HG03342 (cell line): ENCODE data around the gene TSC1.

Experiments
- ATAC-seq: cut with Tn5 transposase; IDR thresholded peaks from one replicate; pipeline ENCODE4 v1.9.1; 2021; ENCODE audit warnings: mild to moderate bottlenecking, moderate library complexity; ENCODE audit not compliant: unreplicated experiment

The TSC1 gene

DNA sequence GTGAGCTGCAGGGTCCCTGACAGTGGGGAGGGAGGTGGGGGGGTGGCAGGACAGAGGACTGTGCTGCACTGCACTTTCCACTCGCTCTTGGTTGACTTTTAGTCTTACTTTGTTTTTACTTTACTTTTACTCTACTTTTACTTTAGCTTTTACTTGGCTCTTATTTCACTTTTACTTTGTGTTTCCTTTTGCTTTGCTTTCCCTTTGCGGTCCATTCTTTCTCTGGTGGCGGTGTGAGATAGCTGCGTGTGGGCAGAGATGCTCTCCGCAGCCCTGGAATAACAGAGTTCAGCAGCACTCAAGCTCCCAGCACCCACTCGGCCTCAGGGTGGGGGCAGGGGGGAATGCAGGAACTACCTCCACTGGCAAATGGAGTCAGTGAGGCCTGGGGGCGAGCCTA is 71.0 kb downstream of the TSC1 start:
- no peak for ATAC-seq

DNA sequence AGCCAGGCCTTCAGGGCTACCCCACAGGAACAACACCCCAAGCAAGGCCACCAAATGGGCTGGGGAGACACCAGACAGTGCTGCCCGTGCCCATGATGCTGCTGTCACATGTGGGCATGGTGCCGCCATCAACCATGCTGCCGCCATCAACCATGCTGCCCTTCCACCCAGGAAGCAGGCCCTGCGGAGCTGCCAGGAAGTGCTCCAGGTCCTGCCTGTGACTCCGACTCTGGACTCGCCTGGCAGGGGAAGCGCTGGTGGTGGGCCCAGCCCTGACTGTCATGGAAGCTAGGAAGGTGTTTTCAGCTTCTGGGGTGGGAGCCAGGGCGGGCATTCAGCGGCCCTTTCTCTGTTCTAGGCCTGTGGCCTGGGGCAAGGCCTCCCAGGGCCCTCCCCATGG is 75.2 kb downstream of the TSC1 start:
- no peak for ATAC-seq

DNA sequence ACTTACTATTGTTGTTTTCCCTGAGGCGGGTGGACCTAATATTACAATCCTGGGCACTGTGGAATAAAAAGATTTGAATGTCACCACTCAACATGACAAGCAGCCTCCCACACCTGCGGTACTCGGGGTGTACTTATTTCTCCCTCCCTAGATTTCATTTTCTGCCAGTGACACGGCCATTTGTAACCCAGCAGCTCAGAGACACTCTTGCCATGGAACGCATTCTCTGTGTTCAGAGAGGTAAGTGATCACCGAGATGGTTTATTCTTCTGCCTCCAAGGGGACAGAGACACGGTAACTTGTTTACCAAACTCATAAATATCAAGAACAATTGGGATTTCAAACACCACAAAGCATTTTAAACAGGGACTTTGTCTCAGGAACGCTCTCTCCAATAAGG is 77.5 kb downstream of the TSC1 start:
- no peak for ATAC-seq

DNA sequence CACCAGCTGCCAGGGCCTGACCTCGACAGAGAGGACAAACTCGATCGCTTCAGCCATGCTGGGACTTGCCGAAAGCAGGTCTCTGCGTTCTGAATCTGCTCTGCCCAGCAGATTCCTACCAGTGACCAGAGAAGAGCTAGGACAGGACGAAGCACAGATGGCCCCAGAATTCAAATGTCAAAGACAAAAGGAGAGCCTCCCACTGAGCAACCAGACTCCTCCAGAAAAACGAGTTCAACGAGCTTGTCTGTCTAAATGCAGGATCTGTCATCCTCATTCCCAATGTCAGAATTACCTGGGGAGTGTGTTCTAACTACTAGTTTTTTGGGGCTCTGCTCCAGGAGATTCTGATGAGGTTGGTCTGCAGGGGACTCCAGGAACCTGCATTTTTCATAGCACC is 79.7 kb downstream of the TSC1 start:
- no peak for ATAC-seq

DNA sequence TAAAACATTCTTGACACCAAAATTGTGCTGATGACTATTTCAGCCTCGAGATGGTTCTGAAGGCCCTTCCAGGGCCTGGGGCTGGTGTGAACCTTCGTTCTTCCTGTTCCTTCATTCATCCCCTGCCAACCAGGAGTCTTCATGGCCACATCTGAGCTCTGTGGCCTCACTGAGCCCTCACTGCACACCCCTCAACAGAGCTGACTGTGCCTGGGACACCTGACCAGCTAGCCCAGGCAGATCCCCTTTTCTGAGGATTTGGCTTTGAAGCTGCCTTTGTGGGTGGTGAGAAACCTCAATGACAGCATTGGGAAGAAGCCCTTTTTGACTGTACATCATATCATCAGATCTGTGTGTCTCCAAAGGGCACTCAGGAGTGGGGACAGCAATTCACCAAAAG is 80.1 kb downstream of the TSC1 start:
- no peak for ATAC-seq

DNA sequence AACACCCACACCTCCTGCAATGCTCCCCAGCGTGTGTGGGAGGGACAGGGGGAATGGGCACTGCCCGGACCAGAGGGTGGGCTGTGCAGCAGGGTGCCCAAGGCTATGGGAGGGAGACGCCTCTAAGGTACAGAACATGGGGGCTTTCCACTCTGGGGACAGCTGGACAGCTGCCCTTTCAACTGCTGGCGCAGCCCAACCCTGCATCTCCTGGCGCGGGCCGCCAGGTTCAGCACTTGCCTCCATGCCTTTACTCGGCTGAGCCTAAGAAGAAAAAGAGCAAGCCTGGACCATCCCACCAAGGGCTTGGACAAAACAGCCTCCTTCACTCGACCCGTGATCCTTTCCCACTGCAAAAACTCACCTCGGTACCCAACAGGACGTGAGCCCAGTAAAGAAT is 81.3 kb downstream of the TSC1 start:
- no peak for ATAC-seq

DNA sequence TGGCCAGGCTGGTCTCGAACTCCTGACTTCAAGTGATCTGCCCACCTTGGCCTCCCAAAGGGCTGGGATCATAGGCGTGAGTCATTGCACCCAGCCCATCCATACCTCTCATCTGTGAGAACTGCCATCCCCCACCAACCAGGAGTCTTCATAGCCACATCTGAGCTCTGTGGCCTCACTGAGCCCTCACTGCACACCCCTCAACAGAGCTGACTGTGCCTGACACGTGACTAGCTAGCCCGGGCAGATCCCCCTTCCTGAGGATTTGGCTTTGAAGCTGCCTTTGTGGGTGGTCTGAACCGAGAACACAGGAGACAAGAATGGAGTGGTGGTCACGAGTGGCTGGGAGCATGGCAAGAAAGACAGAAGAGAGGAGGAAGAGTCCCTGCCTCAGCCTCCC is 81.9 kb downstream of the TSC1 start:
- ATAC-seq, result no peak

DNA sequence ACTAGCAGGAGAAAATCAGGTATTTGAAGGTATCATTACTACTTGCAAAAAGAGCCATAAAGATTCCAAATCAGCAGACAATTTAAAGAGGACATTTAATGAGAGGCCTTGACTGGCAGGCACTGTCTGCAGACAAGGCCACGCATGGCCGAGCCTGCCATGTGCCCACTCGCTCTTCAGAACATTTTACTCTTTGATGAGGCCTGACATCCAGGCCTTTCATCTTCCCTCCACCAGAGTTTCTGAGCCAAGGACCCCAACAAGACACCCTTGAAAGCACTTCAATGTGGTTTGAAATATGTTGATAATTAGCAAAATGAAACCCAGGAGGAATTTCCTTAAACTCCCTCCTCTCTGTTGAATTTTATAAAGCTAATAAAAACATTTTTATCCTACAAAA is 82.8 kb downstream of the TSC1 start:
- no peak for ATAC-seq

DNA sequence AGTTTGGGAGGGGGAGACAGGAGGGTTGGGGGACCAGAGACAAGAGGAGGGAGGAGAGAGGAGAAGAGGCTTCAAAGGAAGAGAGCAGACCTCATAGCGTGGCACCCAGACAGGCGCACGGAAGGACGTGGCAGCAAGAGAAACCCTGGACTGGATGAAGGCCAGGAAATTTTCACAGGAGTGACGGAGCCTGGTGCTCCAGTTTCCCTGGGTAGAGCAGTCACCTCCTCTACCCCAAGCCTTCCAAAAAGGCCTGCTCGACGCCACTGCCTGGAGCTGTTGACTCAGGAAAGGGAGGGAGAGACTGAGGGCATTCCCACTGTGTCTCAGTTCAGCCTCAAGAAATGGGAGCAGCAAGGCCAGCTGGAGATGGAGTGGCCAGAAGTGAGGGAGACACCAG is 85.7 kb downstream of the TSC1 start:
- ATAC-seq, result no peak

DNA sequence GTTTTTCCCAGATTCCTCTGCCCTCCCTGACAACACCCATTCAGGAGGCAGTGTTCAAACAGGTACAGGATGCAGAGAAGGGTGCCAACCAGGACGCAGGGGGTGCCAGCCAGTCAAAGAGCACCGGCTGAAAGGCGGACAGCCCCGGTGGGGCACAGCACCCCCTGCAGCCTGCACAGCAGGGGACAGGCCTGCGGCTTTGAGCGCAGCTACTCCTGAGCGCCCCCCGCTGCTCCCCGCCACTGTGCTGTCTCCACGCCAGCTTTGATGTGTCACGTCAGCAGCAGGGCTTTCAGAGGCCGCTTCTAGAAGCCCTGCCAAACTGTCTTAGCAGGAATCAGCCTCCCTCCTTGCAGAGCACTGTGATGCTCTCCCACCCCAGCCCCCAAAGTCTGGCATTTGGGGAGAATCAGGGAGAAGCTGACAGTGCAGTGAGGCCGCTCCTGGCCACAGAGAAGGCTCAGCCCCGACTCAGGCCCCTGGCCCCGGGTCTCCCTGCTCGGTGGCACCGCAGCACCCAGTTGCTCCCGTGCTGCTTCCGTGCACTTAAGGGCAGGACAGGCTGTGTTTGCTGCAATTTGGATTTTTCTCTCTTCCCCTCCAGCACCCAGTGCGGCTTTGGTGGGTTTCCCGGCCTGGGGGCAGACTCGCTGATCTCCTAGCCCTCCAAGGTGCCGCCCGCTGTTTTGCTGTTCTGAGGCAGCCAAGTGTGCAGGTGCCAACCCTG is 86.6 kb downstream of the TSC1 start:
- no peak for ATAC-seq

DNA sequence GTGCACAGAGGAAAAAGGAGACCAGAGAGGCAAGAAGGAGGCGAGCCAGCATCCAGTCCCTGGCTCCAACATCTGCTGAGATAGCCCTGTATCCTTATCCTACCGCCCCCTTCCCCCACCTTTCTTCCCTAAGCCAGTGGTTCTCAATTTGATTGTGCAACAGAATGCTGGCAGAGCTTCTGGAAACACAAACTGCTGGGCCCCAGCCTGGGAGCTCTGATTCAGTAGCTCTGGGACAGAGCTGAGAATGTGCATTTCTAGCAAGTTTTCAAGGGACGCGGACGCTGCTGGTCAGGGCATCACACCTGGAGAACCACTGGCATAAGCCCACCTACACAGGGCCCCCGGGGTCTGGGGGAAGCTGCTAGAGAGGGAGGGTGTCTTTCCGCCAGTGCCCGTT is 87.4 kb downstream of the TSC1 start:
- ATAC-seq, result no peak

DNA sequence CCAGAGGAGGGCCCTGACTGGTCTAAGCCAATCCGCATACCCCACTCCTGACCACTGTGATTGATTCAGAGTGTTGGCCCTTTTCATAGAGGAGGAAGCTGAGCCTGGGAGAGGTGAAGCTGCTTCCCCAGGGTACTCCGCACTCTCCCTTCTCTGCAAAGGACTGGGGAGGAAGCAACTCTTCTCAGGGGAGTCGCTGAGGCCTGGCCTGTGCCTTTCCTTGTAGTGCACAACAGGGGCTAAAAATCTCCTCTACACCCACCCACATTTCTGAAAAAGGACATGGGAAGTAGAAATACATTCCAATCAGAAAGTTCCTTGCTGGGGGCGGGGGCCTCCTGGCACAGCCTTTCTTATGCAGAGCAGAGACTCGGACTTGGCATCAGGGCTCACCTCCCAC is 88.5 kb downstream of the TSC1 start:
- ATAC-seq, result no peak

DNA sequence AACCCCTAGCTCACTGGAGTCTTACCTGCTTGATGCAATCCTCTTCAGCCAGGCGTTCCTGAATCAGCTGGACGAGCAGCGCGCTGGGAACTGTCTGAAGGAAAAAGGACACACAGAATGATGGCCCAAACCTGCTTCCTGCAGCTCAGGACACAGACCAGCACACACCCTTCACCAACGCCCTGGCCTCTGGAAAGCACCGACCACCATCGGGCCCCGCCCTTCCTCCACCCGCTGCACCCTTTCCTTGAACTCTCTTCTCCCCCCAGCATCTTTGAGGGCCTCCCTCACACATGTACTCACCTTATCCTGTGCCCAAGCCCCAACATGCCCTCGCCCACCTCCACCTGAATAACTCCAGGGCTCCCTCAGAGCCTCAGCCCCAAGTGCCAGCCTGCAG is 89.6 kb downstream of the TSC1 start:
- ATAC-seq, result no peak

DNA sequence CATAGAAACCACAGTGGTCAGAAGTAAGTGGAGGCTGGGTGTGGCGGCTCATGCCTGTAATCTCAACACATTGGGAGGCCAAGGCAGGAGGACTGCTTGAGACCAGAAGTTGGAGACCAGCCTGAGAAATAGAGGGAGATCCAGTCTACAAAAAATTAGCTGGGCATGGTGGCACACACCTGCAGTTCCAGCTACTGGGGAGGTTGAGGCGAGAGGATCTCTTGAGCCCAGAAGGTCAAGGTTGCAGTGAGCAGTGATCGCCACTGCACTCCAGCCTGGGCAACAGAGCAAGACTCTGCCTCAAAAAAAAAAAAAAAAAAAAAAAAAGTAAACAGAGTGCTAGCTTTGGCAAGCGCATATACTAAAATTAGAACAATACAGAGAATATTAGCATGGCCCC is 90.9 kb downstream of the TSC1 start:
- ATAC-seq, result no peak

DNA sequence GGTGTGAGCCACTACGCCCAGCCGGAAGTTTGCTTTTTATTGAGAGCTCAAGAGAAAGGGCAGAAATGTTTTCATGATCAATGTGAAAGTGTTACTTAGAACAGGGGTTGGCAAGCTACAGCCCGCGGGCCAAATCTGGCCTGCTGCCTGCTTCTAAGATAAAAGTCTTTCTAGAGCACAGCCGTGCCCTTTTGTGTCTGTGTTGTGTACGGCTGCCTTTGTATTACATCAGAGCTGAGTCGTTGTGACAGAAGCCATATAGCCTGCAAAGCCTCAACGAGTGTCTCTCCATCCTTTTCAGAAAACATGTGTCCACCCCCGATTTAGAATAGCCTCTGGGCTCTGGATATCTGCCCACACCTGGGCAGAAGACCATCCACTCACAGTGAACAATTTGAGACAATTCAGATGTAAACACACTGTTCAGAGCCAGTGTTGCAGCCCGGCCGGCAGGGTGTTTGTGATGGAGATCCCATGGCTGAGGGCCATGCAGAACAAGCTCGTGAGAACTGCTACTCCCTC is 95.2 kb downstream of the TSC1 start:
- ATAC-seq, result no peak

DNA sequence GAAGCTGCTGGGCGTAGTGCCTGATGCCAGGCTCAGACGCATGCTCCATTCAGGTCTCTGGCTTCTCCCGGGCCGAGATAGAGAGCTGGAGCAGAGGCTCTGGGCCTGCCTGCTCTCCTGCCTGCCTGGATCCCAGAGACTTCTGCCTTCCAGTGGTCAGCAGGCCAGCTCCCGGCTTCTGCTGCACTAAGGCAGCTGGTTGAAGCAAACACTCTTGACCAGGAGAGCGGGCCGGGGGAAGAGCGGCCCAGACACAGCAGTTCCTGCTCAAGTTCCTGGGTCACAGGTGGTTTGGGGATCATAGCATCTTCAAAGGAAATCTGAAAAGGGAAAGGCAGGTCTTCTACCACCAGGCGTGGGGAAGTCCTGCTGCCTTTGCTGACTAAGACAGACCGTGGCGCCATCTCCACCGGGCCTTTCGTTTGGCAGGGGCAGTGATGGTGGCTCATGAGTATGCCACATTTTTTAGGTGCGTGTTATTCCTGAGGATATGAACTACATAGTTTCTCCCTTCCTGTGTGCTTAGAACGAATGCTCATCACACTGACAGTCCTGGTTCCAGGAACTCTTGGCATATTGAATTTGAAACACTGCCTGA is 97.4 kb downstream of the TSC1 start:
- ATAC-seq, result no peak

DNA sequence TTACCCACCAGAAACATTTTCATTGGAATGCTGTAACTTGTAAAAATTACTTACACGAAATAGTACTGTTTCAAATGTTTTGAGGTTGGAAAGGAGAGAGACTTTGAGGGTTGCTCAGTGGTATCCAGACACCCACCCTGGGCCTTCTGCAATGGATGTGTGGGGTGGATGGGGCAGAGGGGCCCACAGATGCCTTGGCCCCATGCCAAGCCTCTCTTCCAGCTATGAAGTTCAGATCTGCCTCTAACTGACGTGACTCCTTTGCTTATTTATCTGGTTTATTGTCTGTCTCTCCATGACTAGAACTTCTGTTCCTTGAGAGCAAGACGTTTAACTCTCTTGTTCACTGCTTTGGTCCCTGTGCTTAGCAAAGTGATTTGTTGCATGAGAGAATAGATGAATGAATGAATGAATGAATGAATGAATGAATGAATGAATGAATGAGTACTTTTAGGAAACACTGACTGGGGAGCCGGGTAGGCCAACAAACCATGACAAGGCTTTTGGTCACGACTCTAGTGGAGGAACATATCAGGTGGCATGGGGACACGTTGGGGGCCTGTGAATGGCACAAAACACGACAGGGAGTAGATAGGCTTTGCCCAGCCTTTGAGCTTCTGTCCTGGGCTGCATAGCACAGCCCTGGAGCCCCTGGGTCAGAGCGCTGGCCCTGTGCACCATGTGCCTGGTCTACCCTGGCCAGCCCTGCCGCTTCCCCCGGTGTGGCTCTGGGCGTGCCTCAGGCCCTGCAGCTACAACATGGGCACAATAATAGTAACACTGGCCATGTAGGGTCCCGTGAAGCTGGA is 98.1 kb downstream of the TSC1 start:
- no peak for ATAC-seq

DNA sequence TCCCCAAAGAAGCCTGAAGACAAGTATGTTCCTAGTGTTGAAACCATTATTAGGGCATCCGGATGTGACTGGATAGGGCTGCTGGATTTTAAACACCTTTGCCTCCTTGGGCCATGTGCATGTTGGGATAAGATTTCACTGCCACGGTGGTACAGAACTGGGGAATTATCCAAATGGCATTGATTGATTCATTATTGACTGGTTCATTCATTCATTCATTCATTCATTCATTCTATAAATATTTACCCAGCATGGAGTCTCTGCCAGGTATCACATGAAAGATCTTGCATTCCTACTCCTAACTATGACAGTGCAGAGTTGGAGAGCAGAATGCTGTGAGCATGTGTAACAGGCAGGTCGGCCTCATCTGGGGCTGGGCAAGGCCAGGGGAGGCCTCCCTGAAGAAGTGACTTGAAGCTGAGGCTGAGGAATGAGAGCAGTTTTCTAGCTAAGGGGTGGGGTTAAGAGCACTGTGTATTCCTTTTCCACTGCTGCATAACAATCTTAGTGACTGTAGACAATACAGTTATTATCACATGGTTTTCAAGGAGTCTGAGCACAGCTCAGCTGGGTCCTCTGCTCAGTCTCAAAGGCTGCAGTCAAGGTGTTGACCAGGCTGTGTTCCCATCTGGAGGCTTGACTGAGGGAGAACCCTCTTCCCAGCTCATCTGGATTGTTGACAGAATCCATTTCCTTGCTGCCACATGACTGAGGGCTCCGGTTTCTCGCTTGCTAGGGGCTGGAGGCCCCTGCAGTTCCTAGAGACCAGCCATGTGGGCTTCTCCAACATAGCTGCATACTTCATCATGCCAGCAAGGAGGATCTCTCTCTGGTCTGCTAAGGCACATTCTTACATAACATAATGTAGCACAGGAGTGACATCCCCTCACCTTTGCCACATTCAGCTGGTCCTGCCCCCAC is 102.0 kb downstream of the TSC1 start:
- ATAC-seq, result no peak
